Ascending aorta (tissue), 2 donors: ENCODE measurements around the gene UNC13C. TPM values are rescaled to one million over a fixed set of nuclear protein-coding genes. Genes with fewer than 3 reads are reported as not detected.

Experiments used
- DNase-seq, 2 donors: peaks; one replicate each; pipeline ENCODE4 v3.0.0-alpha.2; 2019; ENCODE audit warnings: low spot score in 2 of 2
- H3K27ac ChIP-seq, 2 donors: fragments of 200-600 bp; sonication (generic); one replicate each; pipeline ENCODE4 v1.5.1; 2016 to 2017; ENCODE audit warnings: mild to moderate bottlenecking in 1 of 2
- H3K27me3 ChIP-seq: fragments of 200-600 bp; sonication (generic); one replicate; pipeline ENCODE4 v1.5.1; 2017
- H3K36me3 ChIP-seq, 2 donors: fragments of 200-600 bp; sonication (generic); one replicate each; pipeline ENCODE4 v1.5.1; 2016
- H3K4me1 ChIP-seq, 2 donors: fragments of 200-600 bp; sonication (generic); one replicate each; pipeline ENCODE4 v1.5.1; 2016 to 2017; ENCODE audit warnings: mild to moderate bottlenecking in 1 of 2
- H3K4me3 ChIP-seq, 2 donors: fragments of 200-600 bp; sonication (generic); one replicate each; pipeline ENCODE4 v1.5.1; 2016 to 2017; ENCODE audit warnings: mild to moderate bottlenecking in 1 of 2
- H3K9me3 ChIP-seq, 2 donors: fragments of 200-600 bp; sonication (generic); one replicate each; pipeline ENCODE4 v1.5.1; 2016
- intact Hi-C: fragments of 100-400 bp; cut with DNase I; formaldehyde crosslinking; loops from one replicate; pipeline ENCODE4 v1.15.1; 2023
- total RNA-seq: library from RNA; depleted of rRNA; stranded (reverse); fragments of >200 nt; gene quantifications from one replicate; pipeline ENCODE4 v1.1.0, GENCODE V29; 2016
- TF ChIP-seq, protein P1 (sequence below), 3 experiments: fragments of 200-600 bp in 2 of 3; fragments of 450-650 bp in 1 of 3; sonication (generic) in 2 of 3; IDR thresholded peaks; one replicate each; pipeline ENCODE4 v1.5.1; 2016 to 2019; ENCODE audit warnings: antibody characterized with exemption in 3 of 3, mild to moderate bottlenecking in 1 of 3, moderate library complexity in 1 of 3

The UNC13C gene
- total RNA-seq, 1 donor from 2014 or later = 2.0 TPM

- TF ChIP-seq, protein P1, sequence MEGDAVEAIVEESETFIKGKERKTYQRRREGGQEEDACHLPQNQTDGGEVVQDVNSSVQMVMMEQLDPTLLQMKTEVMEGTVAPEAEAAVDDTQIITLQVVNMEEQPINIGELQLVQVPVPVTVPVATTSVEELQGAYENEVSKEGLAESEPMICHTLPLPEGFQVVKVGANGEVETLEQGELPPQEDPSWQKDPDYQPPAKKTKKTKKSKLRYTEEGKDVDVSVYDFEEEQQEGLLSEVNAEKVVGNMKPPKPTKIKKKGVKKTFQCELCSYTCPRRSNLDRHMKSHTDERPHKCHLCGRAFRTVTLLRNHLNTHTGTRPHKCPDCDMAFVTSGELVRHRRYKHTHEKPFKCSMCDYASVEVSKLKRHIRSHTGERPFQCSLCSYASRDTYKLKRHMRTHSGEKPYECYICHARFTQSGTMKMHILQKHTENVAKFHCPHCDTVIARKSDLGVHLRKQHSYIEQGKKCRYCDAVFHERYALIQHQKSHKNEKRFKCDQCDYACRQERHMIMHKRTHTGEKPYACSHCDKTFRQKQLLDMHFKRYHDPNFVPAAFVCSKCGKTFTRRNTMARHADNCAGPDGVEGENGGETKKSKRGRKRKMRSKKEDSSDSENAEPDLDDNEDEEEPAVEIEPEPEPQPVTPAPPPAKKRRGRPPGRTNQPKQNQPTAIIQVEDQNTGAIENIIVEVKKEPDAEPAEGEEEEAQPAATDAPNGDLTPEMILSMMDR (IDR thresholded peaks at IDR 0.05) = no peak
- DNase-seq = no peak
- no peak overlapping the region for H3K27ac ChIP-seq
- intact Hi-C loops = no loop called here
- H3K9me3 ChIP-seq = no peaks in the 10 kb centered on the region
- H3K4me1 ChIP-seq = no peaks in the 10 kb centered on the region
- H3K4me3 ChIP-seq = no peak overlapping the region
- H3K27me3 ChIP-seq = no peaks in the 10 kb centered on the region
- no peaks in the 10 kb centered on the region for H3K36me3 ChIP-seq
Measured at GRCh38 chr15:54026258-54026657, 48.0 kb downstream of the UNC13C start.

GRCh38 chr15:54026891-54027290 lies 48.6 kb downstream of the UNC13C start:
- H3K27me3 ChIP-seq = no peaks in the 10 kb centered on the region
- intact Hi-C loops = no loop called here
- H3K9me3 ChIP-seq = no peaks in the 10 kb centered on the region
- TF ChIP-seq, protein P1 (IDR thresholded peaks at IDR 0.05) = no peak
- H3K4me3 ChIP-seq = no peak overlapping the region
- no peak for DNase-seq
- H3K27ac ChIP-seq = no peak overlapping the region
- no peaks in the 10 kb centered on the region for H3K36me3 ChIP-seq
- no peaks in the 10 kb centered on the region for H3K4me1 ChIP-seq

- TF ChIP-seq, protein P1 (IDR thresholded peaks at IDR 0.05) = no peak
- Histone ChIP-seq H3K9me3 (no peaks in the 10 kb centered on the region), H3K27ac (no peak overlapping the region), H3K4me3 (no peak overlapping the region), H3K36me3 (no peaks in the 10 kb centered on the region), H3K27me3 (no peaks in the 10 kb centered on the region), H3K4me1 (no peaks in the 10 kb centered on the region)
- intact Hi-C loops = no loop called here
- no peak for DNase-seq
Measured at GRCh38 chr15:54029081-54029480, 50.8 kb downstream of the UNC13C start.

DNA sequence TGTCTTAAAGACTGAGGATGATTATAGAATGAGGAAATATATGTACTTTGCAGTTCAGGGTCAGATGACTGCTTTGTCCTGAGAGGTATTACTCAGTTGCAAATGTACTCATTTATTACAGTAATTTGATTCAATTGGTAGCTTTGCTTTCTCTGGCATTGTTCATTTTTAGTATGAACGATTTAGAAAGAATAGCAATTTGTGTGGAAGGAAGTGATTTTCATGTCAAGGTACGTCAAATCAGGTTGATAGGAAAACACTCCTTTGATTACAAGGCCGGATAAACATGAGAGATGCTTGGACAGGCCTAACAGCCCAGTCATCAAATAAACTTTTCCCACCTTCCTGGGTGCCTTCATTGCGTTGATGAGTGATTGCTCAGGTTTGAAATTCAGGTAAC lies 53.8 kb downstream of the UNC13C start:
- Histone ChIP-seq H3K4me1 (no peaks in the 10 kb centered on the region), H3K36me3 (no peaks in the 10 kb centered on the region), H3K27ac (no peak overlapping the region), H3K27me3 (no peaks in the 10 kb centered on the region), H3K9me3 (no peaks in the 10 kb centered on the region), H3K4me3 (no peak overlapping the region)
- DNase-seq = no peak
- intact Hi-C loops = no loop called here
- TF ChIP-seq, protein P1 (IDR thresholded peaks at IDR 0.05) = no peak

DNA sequence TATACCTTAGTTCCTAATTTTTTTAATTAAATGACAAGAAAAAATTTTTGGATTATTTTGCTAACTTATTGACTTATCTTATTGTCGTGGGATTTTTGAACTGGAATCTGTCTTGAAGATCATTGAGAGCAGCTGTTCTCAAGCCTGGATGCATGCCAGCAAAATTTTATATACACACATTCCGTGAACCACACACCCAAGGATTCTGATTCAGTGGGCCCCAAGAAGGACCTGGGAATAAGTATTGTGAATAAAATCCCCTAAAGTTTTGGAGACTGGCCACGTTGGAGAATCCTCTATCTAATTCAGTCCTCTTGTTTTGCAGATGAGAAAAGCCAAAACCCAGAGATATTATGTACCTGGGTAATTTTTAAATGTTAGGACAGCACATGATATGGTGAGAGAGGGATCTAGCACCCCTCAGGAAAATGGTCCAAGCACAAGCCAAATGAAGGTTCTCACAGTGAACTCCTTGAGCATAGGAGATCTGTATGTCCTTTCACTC lies 55.2 kb downstream of the UNC13C start:
- H3K27ac ChIP-seq = no peak overlapping the region
- H3K27me3 ChIP-seq = no peaks in the 10 kb centered on the region
- intact Hi-C loops = no loop called here
- no peaks in the 10 kb centered on the region for H3K36me3 ChIP-seq
- H3K4me3 ChIP-seq = no peak overlapping the region
- DNase-seq = no peak
- TF ChIP-seq, protein P1 (IDR thresholded peaks at IDR 0.05) = no peak
- no peaks in the 10 kb centered on the region for H3K9me3 ChIP-seq
- no peaks in the 10 kb centered on the region for H3K4me1 ChIP-seq

- intact Hi-C loops = no loop called here
Measured at GRCh38 chr15:54033869-54034458, 55.7 kb downstream of the UNC13C start.

More at GRCh38 chr15:54033869-54034458, 55.7 kb downstream of the UNC13C start:
- Histone ChIP-seq H3K36me3 (no peaks in the 10 kb centered on the region), H3K4me1 (no peaks in the 10 kb centered on the region), H3K4me3 (no peak overlapping the region), H3K9me3 (no peaks in the 10 kb centered on the region), H3K27ac (no peak overlapping the region), H3K27me3 (no peaks in the 10 kb centered on the region)
- TF ChIP-seq, protein P1 (IDR thresholded peaks at IDR 0.05) = no peak
- no peak for DNase-seq
